HCT116 (cell line): ENCODE data around the gene FAM170B. TPM values are rescaled to one million over a fixed set of nuclear protein-coding genes. Genes with fewer than 3 reads are reported as not detected.

Source experiments
- ATAC-seq: fragments of 200-7000 bp; cut with Tn5 transposase; 2 replicates; pipeline ENCODE4 v1.9.1; 2020; ENCODE audit warnings: mild to moderate bottlenecking, moderate library complexity
- BruUV-seq: library from RNA; stranded (reverse); fragments of 400-500 nt; replicated peaks from 2 replicates; lab custom pipeline; 2021; lab: Mats Ljungman, UMichigan
- CTCF ChIA-PET: fragments of 300-600 bp; sonication (Branson Sonifier 250); formaldehyde crosslinking; loops from one replicate; lab custom pipeline; 2021; ENCODE audit warnings: antibody characterized with exemption; lab: Charles Lee
- POLR2A ChIA-PET: fragments of 300-600, 350-600 bp; sonication (Branson Sonifier 250); formaldehyde crosslinking; loops from one replicate; lab custom pipeline; 2021; ENCODE audit warnings: antibody characterized with exemption; lab: Charles Lee
- RAD21 ChIA-PET, 2 experiments: fragments of 300-600 bp; sonication (Branson Sonifier 250); formaldehyde crosslinking; loops; one replicate each; lab custom pipeline; 2023; ENCODE audit warnings: low total read pairs in 2 of 2; ENCODE audit not compliant: uncharacterized antibody in 2 of 2, unreplicated experiment in 2 of 2, low non-redundant PET in 1 of 2; lab: Charles Lee
- DNase-seq: peaks from one replicate; pipeline ENCODE4 v3.0.0-alpha.2; 2010; ENCODE audit warnings: low read depth, low spot score
- H2AFZ ChIP-seq: fragments of 200-600 bp; shearing (Covaris generic), sonication (generic); 2 replicates; pipeline ENCODE4 v1.6.1; 2017; ENCODE audit warnings: low read depth, mixed run types, mixed read lengths, antibody characterized with exemption, low read length; ENCODE audit not compliant: poor library complexity, severe bottlenecking
- H3K27ac ChIP-seq: 2 replicates; pipeline ENCODE4 v1.5.1; 2012; ENCODE audit warnings: low read depth, low read length
- H3K27me3 ChIP-seq: fragments of 200-600 bp; sonication (generic); 2 replicates; pipeline ENCODE4 v1.6.1; 2016; ENCODE audit warnings: mixed run types, low read length, mixed read lengths; ENCODE audit not compliant: insufficient read depth
- H3K36me3 ChIP-seq, 2 experiments: fragments of 200-500 bp in 1 of 2; fragments of 200-600 bp in 1 of 2; sonication (Bioruptor generic) in 1 of 2; sonication (generic) in 1 of 2; 2 replicates each; pipeline versions ENCODE4 v1.5.1 to v1.6.1; 2014 to 2016; ENCODE audit warnings: low read length in 2 of 2, inconsistent platforms in 1 of 2, mixed read lengths in 1 of 2, mixed run types in 1 of 2; ENCODE audit not compliant: insufficient read depth in 2 of 2, control insufficient read depth in 1 of 2
- H3K4me1 ChIP-seq, 2 experiments: fragments of 200-600 bp in 1 of 2; sonication (generic) in 1 of 2; 2 replicates each; pipeline versions ENCODE4 v1.5.1 to v1.6.1; 2012 to 2017; ENCODE audit warnings: low read length in 2 of 2, inconsistent platforms in 1 of 2, mild to moderate bottlenecking in 1 of 2, mixed read lengths in 1 of 2, mixed run types in 1 of 2, moderate library complexity in 1 of 2; ENCODE audit not compliant: insufficient read depth in 2 of 2, control insufficient read depth in 1 of 2
- H3K4me2 ChIP-seq: fragments of 200-600 bp; sonication (generic); 2 replicates; pipeline ENCODE4 v1.6.1; 2017; ENCODE audit warnings: mixed run types, low read length, mixed read lengths
- H3K4me3 ChIP-seq, 2 experiments: fragments of 200-600 bp in 1 of 2; sonication (generic) in 1 of 2; replicated peaks in 1 of 2; 2 replicates each; pipeline ENCODE4 v1.5.1; 2011 to 2016; ENCODE audit warnings: low read length in 2 of 2, control low read depth in 1 of 2, low read depth in 1 of 2, mild to moderate bottlenecking in 1 of 2, mixed read lengths in 1 of 2, mixed run types in 1 of 2
- H3K79me2 ChIP-seq: fragments of 200-600 bp; sonication (generic); 2 replicates; pipeline ENCODE4 v1.6.1; 2017; ENCODE audit warnings: mild to moderate bottlenecking, mixed run types, low read length, moderate library complexity, mixed read lengths; ENCODE audit not compliant: insufficient read depth
- H3K9ac ChIP-seq: fragments of 200-600 bp; sonication (generic); 2 replicates; pipeline ENCODE4 v1.6.1; 2016; ENCODE audit warnings: low read length, mixed read lengths
- H3K9me2 ChIP-seq: fragments of 200-600 bp; sonication (generic), shearing (Covaris generic); 2 replicates; pipeline ENCODE4 v1.6.1; 2017; ENCODE audit warnings: mixed run types, mild to moderate bottlenecking, moderate library complexity; ENCODE audit not compliant: insufficient read depth
- H3K9me3 ChIP-seq, 2 experiments: fragments of 200-500 bp in 1 of 2; fragments of 200-600 bp in 1 of 2; sonication (Bioruptor generic) in 1 of 2; sonication (generic) in 1 of 2; 2 replicates each; pipeline ENCODE4 v1.6.1; 2014 to 2017; ENCODE audit warnings: low read length in 2 of 2, mixed read lengths in 2 of 2, inconsistent platforms in 1 of 2, low read depth in 1 of 2, mild to moderate bottlenecking in 1 of 2, mixed run types in 1 of 2, moderate library complexity in 1 of 2; ENCODE audit not compliant: control insufficient read depth in 1 of 2, insufficient read depth in 1 of 2
- H4K20me1 ChIP-seq: fragments of 200-600 bp; sonication (generic), shearing (Covaris generic); 2 replicates; pipeline ENCODE4 v1.6.1; 2017; ENCODE audit warnings: mixed run types, mild to moderate bottlenecking, moderate library complexity; ENCODE audit not compliant: insufficient read depth
- ELF1 ChIP-seq: IDR thresholded peaks from 2 replicates; pipeline ENCODE4 v1.6.1; 2012; ENCODE audit warnings: low read depth, borderline replicate concordance
- EZH2phosphoT487 ChIP-seq: fragments of 200-600 bp; IDR thresholded peaks from 2 replicates; pipeline ENCODE4 v1.6.1; 2018; ENCODE audit warnings: antibody characterized with exemption, borderline replicate concordance
- JUND ChIP-seq: IDR thresholded peaks from 2 replicates; pipeline ENCODE4 v1.6.1; 2012
- POLR2A ChIP-seq: IDR thresholded peaks from 2 replicates; pipeline ENCODE4 v1.7.0; 2011; ENCODE audit warnings: borderline replicate concordance; ENCODE audit not compliant: insufficient read depth, insufficient read length; ENCODE audit errors: extremely low read depth
- SP1 ChIP-seq: IDR thresholded peaks from 2 replicates; pipeline ENCODE4 v1.6.1; 2012; ENCODE audit warnings: low read depth
- TCF7L2 ChIP-seq: IDR thresholded peaks from 2 replicates; pipeline ENCODE4 v1.7.0; 2011; ENCODE audit warnings: borderline replicate concordance, inconsistent platforms; ENCODE audit not compliant: insufficient read depth, insufficient read length; ENCODE audit errors: extremely low read depth
- YY1 ChIP-seq: IDR thresholded peaks from 2 replicates; pipeline ENCODE4 v1.6.1; 2011; ENCODE audit warnings: low read length, low read depth, moderate library complexity, mild to moderate bottlenecking; ENCODE audit not compliant: insufficient replicate concordance; ENCODE audit errors: extremely low read depth
- ZNF274 ChIP-seq: fragments of 200-500 bp; sonication (Bioruptor generic); IDR thresholded peaks from 2 replicates; pipeline ENCODE4 v1.6.1; 2014; ENCODE audit warnings: mild to moderate bottlenecking, low read depth, low read length, inconsistent platforms
- intact Hi-C: fragments of 100-400 bp; cut with micrococcal nuclease; formaldehyde crosslinking; loops from 2 replicates; pipeline ENCODE4 v1.10.0; 2022
- total RNA-seq: library from RNA; stranded (reverse); gene quantifications from one replicate; pipeline ENCODE4 v1.2.1, GENCODE V29; 2021; ENCODE audit not compliant: unreplicated experiment
- TF ChIP-seq, protein P1 (sequence below): IDR thresholded peaks from 2 replicates; pipeline ENCODE4 v1.6.1; 2012
- TF ChIP-seq, protein P2 (sequence below): IDR thresholded peaks from 2 replicates; pipeline ENCODE4 v1.6.1; 2011; ENCODE audit warnings: mild to moderate bottlenecking, low read length, moderate library complexity; ENCODE audit not compliant: insufficient replicate concordance; ENCODE audit errors: extremely low read depth
- TF ChIP-seq, protein P3 (sequence below): IDR thresholded peaks from 2 replicates; pipeline ENCODE4 v1.6.1; 2012; ENCODE audit warnings: low read depth

Gene FAM170B
- total RNA-seq, 1 experiment from 2014 or later: not detected

- intact Hi-C loops: no loop called here
Measured at GRCh38 chr10:49167425-49168170, 33.8 kb upstream of the FAM170B start.

More at GRCh38 chr10:49167425-49168170, 33.8 kb upstream of the FAM170B start:
- H3K27me3 ChIP-seq: no peaks in the 10 kb centered on the region; the same call in 1 of the 2 replicates
- ChIA-PET POLR2A (no interaction called here), RAD21 (no interaction called here), CTCF (interaction anchor here (1.2 kb wide), 1 partner anchor 509 kb away, joined by 4 read pairs; no protein-coding TSS in a partner anchor)
- no peak overlapping the region for H3K4me2 ChIP-seq
- ATAC-seq (no peak), DNase-seq (no peak)
- H3K9me2 ChIP-seq: no peaks in the 10 kb centered on the region
- no peak overlapping the region for H3K4me3 ChIP-seq
- H4K20me1 ChIP-seq: no peaks in the 10 kb centered on the region
- BruUV-seq: no TSS peak
- H3K9ac ChIP-seq: no peak overlapping the region
- no peaks in the 10 kb centered on the region for H3K36me3 ChIP-seq
- H2AFZ ChIP-seq: no peak overlapping the region
- no peak overlapping the region for H3K27ac ChIP-seq
- peaks cover 2 to 4% of the 10 kb centered on the region in 2 experiments; a peak in 1 of 4 replicates for H3K4me1 ChIP-seq
- H3K9me3 ChIP-seq: no peaks in the 10 kb centered on the region
- TF ChIP-seq, protein P1, sequence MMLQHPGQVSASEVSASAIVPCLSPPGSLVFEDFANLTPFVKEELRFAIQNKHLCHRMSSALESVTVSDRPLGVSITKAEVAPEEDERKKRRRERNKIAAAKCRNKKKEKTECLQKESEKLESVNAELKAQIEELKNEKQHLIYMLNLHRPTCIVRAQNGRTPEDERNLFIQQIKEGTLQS: no peak
- TF ChIP-seq EZH2phosphoT487: no peak
- TF ChIP-seq JUND: no peak
- TF ChIP-seq YY1: no peak
- TF ChIP-seq, protein P2, sequence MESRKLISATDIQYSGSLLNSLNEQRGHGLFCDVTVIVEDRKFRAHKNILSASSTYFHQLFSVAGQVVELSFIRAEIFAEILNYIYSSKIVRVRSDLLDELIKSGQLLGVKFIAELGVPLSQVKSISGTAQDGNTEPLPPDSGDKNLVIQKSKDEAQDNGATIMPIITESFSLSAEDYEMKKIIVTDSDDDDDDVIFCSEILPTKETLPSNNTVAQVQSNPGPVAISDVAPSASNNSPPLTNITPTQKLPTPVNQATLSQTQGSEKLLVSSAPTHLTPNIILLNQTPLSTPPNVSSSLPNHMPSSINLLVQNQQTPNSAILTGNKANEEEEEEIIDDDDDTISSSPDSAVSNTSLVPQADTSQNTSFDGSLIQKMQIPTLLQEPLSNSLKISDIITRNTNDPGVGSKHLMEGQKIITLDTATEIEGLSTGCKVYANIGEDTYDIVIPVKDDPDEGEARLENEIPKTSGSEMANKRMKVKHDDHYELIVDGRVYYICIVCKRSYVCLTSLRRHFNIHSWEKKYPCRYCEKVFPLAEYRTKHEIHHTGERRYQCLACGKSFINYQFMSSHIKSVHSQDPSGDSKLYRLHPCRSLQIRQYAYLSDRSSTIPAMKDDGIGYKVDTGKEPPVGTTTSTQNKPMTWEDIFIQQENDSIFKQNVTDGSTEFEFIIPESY: no peak
- no peak for TF ChIP-seq TCF7L2
- no peak for TF ChIP-seq SP1
- no peak for TF ChIP-seq POLR2A
- TF ChIP-seq, protein P3, sequence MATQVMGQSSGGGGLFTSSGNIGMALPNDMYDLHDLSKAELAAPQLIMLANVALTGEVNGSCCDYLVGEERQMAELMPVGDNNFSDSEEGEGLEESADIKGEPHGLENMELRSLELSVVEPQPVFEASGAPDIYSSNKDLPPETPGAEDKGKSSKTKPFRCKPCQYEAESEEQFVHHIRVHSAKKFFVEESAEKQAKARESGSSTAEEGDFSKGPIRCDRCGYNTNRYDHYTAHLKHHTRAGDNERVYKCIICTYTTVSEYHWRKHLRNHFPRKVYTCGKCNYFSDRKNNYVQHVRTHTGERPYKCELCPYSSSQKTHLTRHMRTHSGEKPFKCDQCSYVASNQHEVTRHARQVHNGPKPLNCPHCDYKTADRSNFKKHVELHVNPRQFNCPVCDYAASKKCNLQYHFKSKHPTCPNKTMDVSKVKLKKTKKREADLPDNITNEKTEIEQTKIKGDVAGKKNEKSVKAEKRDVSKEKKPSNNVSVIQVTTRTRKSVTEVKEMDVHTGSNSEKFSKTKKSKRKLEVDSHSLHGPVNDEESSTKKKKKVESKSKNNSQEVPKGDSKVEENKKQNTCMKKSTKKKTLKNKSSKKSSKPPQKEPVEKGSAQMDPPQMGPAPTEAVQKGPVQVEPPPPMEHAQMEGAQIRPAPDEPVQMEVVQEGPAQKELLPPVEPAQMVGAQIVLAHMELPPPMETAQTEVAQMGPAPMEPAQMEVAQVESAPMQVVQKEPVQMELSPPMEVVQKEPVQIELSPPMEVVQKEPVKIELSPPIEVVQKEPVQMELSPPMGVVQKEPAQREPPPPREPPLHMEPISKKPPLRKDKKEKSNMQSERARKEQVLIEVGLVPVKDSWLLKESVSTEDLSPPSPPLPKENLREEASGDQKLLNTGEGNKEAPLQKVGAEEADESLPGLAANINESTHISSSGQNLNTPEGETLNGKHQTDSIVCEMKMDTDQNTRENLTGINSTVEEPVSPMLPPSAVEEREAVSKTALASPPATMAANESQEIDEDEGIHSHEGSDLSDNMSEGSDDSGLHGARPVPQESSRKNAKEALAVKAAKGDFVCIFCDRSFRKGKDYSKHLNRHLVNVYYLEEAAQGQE: no peak
- no peak for TF ChIP-seq ZNF274
- no peak for TF ChIP-seq ELF1
- H3K79me2 ChIP-seq: no peaks in the 10 kb centered on the region
